Fibroblast of pulmonary artery (primary cell): ENCODE results near the gene RBKS.

Source experiments
- DNase-seq: peaks from one replicate; pipeline ENCODE4 v3.0.0-alpha.2; 2010; ENCODE audit warnings: low read depth
- H3K4me3 ChIP-seq: replicated peaks from 2 replicates; pipeline ENCODE4 v1.5.1; 2011; ENCODE audit warnings: low read depth, mild to moderate bottlenecking, control low read depth, low read length, moderate library complexity
- TF ChIP-seq, protein P1 (sequence below): IDR thresholded peaks from 2 replicates; pipeline ENCODE4 v1.5.1; 2011; ENCODE audit warnings: mild to moderate bottlenecking, control low read depth, low read length, inconsistent platforms; ENCODE audit errors: missing control alignments

RBKS gene

GRCh38 chr2:27839022-27839618 is 51.1 kb downstream of the RBKS start:
- TF ChIP-seq, protein P1, sequence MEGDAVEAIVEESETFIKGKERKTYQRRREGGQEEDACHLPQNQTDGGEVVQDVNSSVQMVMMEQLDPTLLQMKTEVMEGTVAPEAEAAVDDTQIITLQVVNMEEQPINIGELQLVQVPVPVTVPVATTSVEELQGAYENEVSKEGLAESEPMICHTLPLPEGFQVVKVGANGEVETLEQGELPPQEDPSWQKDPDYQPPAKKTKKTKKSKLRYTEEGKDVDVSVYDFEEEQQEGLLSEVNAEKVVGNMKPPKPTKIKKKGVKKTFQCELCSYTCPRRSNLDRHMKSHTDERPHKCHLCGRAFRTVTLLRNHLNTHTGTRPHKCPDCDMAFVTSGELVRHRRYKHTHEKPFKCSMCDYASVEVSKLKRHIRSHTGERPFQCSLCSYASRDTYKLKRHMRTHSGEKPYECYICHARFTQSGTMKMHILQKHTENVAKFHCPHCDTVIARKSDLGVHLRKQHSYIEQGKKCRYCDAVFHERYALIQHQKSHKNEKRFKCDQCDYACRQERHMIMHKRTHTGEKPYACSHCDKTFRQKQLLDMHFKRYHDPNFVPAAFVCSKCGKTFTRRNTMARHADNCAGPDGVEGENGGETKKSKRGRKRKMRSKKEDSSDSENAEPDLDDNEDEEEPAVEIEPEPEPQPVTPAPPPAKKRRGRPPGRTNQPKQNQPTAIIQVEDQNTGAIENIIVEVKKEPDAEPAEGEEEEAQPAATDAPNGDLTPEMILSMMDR, result no peak
- DNase-seq, result no peak
- no peak overlapping the region for H3K4me3 ChIP-seq

- no peak for DNase-seq
- no peak overlapping the region for H3K4me3 ChIP-seq
- TF ChIP-seq, protein P1, result no peak
Observed at GRCh38 chr2:27838502-27838901, 51.7 kb downstream of the RBKS start.

GRCh38 chr2:27833931-27834330 is 56.3 kb downstream of the RBKS start:
- TF ChIP-seq, protein P1, result no peak
- no peak for DNase-seq
- no peak overlapping the region for H3K4me3 ChIP-seq

GRCh38 chr2:27832396-27832795 is 57.8 kb downstream of the RBKS start:
- peak; percentile 68 for DNase-seq
- H3K4me3 ChIP-seq, result no peak overlapping the region
- TF ChIP-seq, protein P1, result no peak

DNA sequence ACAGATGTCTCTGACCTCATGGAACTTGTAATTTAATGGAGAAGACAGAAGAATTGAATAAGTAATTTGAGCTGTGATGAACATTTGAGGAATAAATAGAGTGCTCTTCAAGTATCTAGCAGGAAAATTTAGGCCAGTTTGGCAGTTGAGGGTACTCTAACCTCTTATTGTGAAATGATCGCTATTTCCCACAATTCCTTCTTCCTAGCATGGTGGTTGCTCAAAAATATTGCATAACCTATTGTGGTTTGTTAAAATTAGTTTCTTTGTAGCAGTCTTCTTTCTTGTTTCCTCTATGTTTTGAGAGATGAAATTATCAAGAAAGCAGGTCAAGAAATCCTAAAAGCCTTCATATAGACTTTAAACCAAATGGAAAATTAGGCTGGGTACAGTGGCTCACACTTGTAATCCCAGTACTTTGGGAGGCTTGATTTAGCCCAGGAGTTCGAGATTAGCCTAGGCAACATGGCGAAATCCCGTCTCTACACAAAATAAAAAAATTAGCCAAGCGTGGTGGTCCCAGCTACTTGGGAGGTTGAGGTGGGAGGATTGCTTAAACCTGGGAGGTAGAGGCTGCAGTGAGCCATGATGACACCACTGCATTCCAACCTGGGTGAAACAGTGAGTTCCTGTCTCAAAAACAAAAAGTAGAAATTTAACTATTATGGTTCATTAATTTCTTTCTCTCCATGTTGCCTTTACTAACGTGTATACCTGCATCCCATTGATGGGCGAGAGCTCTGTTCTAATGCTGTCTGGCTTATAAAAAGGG is 58.7 kb downstream of the RBKS start:
- TF ChIP-seq, protein P1, result no peak
- peak; percentile 46 for DNase-seq
- no peak overlapping the region for H3K4me3 ChIP-seq

DNA sequence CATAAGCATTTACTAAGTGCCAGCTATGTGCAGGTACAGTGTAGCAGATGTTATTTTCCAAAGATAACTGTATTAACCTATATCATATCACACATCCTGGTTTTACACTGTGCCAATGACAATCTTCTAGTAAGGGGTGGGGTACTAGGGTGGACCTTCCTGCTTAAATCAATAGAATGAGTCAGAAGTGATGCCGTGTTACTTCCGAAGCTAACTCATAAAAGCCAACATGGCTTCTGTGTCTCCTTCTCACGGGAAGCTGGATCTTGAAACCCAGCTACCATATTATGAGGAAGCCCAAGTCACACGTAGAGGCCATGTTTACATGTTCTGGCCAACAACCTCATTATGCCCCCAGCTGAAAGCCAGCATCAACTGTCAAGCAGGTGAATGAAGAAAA is 59.5 kb downstream of the RBKS start:
- DNase-seq, result no peak
- TF ChIP-seq, protein P1, result no peak
- no peak overlapping the region for H3K4me3 ChIP-seq
